K562 (cell line): ENCODE measurements around the gene SAMD10. TPM values are rescaled to one million over a fixed set of nuclear protein-coding genes. Genes with fewer than 3 reads are reported as not detected.
A peak's percentile ranks its signal among the peaks of the same experiment; 100 is the strongest.

Experiments used
- ATF1 ChIP-seq, 2 experiments: fragments of 450-650 bp in 1 of 2; IDR thresholded peaks; 2 replicates each; pipeline ENCODE4 v1.6.1; 2016; ENCODE audit warnings: missing compliant biosample characterization in 1 of 2, missing genetic modification characterization in 1 of 2
- CBX1 ChIP-seq: sonication (generic); IDR thresholded peaks from 2 replicates; pipeline ENCODE4 v1.6.1; 2016; ENCODE audit warnings: antibody characterized with exemption, low read depth, mild to moderate bottlenecking
- CTCFL ChIP-seq: IDR thresholded peaks from 2 replicates; pipeline ENCODE4 v1.6.1; 2011; ENCODE audit warnings: borderline replicate concordance, low read depth, mild to moderate bottlenecking, moderate library complexity, low read length; ENCODE audit not compliant: insufficient read depth, poor library complexity, severe bottlenecking
- EZH2 ChIP-seq: IDR thresholded peaks from 2 replicates; pipeline ENCODE4 v1.6.1; 2012; ENCODE audit warnings: low read depth, mild to moderate bottlenecking, inconsistent platforms, low read length, borderline replicate concordance
- IFI16 ChIP-seq: fragments of 250-450 bp; sonication (Bioruptor Pico); IDR thresholded peaks from 2 replicates; pipeline ENCODE4 v2.1.2; 2022; ENCODE audit warnings: mild to moderate bottlenecking, inconsistent platforms
- PATZ1 ChIP-seq: fragments of 250-450 bp; sonication (Bioruptor Pico); IDR thresholded peaks from 2 replicates; pipeline ENCODE4 v1.5.0; 2020; ENCODE audit warnings: mild to moderate bottlenecking, borderline replicate concordance
- RFX7 ChIP-seq: fragments of 250-450 bp; sonication (Bioruptor Pico); IDR thresholded peaks from 2 replicates; pipeline ENCODE4 v1.5.1; 2021; ENCODE audit warnings: mild to moderate bottlenecking
- XRCC3 ChIP-seq: fragments of 450-650 bp; IDR thresholded peaks from 2 replicates; pipeline ENCODE4 v1.6.1; 2017; ENCODE audit warnings: mild to moderate bottlenecking, moderate library complexity
- ZKSCAN3 ChIP-seq: fragments of 250-450 bp; sonication (Bioruptor Pico); IDR thresholded peaks from 2 replicates; pipeline ENCODE4 v1.4.0; 2020
- ZNF146 ChIP-seq: IDR thresholded peaks from one replicate; pipeline ENCODE4 v1.6.1; 2018; ENCODE audit warnings: missing compliant biosample characterization; ENCODE audit not compliant: unreplicated experiment
- ZNF512 ChIP-seq: IDR thresholded peaks from 2 replicates; pipeline ENCODE4 v1.6.1; 2016; ENCODE audit warnings: missing genetic modification characterization, missing compliant biosample characterization
- polyA plus RNA-seq, 8 experiments: library from polyadenylated mRNA; depleted of rRNA in 4 of 8; stranded (reverse) in 5 of 8; unstranded in 3 of 8; fragments of >200 nt; fragmentation: Nextera tagmentation in 2 of 8; fragmentation: Illumina TruSeq in 1 of 8; extraction: Ambion mirVana in 2 of 8; extraction: Trizol in 1 of 8; gene quantifications; 2 replicates each; pipeline versions ENCODE4 v1.2.1 to v1.2.3, GENCODE V29; 2011 to 2014; ENCODE audit warnings: inconsistent platforms in 1 of 8, missing spikeins in 1 of 8
- total RNA-seq, 7 experiments: library from RNA; depleted of rRNA in 6 of 7; stranded (reverse); fragments of >200 nt in 6 of 7; fragmentation: Illumina TruSeq in 2 of 7; extraction: Trizol in 2 of 7; gene quantifications; 2 replicates each; pipeline versions ENCODE4 v1.2.1 to v1.2.3, GENCODE V29; 2011 to 2021; ENCODE audit warnings: low replicate concordance in 1 of 7
- TF ChIP-seq, protein P1 (sequence below): sonication (generic); formaldehyde crosslinking; IDR thresholded peaks from 2 replicates; pipeline ENCODE4 v1.8.0; 2023; ENCODE audit warnings: missing genetic modification reagents, mild to moderate bottlenecking, borderline replicate concordance
- TF ChIP-seq, protein P2 (sequence below), 3 experiments: fragments of 200-800 bp in 1 of 3; sonication (Bioruptor generic) in 1 of 3; sonication (generic) in 1 of 3; formaldehyde crosslinking in 1 of 3; IDR thresholded peaks; 2 replicates each; pipeline versions ENCODE4 v1.6.1 to v1.8.0; 2016 to 2022; ENCODE audit warnings: mild to moderate bottlenecking in 2 of 3, missing compliant biosample characterization in 2 of 3, missing genetic modification characterization in 2 of 3, missing genetic modification reagents in 1 of 3

SAMD10 gene
- total and polyA plus RNA-seq, 9 of the 15 experiments (the other 6 are each of a cell fraction or from before 2014, with no cell fraction given), result 0.37 to 15.2 (median 4.8) TPM

DNA sequence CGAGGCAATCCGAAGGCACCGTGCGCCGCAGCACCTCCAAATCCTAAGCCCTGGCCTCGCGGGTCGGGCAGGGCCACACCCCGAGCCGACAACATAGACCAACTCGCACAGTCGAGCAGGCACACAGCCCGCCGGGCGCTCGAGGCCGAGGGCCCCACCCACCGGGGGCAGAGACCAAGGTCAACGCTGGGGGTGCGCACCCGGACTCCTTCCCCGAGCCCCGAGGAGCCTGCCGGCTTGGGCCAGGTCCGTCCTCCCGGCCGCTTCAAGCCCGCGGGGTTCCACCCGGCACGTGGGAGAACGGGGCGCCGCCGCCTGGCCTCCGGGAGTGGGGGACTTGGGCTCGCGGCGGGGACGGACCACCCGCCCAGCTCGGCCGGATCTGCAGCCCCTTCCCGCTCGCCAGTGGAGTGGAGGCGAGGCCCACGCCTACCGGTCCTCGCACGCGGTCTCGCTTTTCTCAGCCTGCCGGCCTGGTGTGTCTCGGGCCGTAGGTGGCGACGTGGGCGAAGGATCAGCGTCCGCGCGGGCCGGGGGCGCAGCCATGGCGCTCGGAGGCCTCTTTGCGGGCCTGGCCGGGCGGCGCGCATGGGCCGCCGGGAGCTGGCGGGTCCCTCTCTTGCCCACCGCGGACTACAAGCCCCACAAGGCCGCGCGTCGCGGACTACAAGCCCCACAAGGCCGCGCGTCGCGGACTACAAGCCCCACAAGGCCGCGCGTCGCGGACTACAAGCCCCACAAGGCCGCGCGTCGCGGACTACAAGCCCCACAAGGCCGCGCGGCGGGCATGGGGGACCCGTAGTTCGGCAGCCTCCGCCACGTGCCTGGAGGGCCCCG, 23.4 kb downstream of the SAMD10 start, which contains the start of gene UCKL1 (continued):
- TF ChIP-seq, protein P1, sequence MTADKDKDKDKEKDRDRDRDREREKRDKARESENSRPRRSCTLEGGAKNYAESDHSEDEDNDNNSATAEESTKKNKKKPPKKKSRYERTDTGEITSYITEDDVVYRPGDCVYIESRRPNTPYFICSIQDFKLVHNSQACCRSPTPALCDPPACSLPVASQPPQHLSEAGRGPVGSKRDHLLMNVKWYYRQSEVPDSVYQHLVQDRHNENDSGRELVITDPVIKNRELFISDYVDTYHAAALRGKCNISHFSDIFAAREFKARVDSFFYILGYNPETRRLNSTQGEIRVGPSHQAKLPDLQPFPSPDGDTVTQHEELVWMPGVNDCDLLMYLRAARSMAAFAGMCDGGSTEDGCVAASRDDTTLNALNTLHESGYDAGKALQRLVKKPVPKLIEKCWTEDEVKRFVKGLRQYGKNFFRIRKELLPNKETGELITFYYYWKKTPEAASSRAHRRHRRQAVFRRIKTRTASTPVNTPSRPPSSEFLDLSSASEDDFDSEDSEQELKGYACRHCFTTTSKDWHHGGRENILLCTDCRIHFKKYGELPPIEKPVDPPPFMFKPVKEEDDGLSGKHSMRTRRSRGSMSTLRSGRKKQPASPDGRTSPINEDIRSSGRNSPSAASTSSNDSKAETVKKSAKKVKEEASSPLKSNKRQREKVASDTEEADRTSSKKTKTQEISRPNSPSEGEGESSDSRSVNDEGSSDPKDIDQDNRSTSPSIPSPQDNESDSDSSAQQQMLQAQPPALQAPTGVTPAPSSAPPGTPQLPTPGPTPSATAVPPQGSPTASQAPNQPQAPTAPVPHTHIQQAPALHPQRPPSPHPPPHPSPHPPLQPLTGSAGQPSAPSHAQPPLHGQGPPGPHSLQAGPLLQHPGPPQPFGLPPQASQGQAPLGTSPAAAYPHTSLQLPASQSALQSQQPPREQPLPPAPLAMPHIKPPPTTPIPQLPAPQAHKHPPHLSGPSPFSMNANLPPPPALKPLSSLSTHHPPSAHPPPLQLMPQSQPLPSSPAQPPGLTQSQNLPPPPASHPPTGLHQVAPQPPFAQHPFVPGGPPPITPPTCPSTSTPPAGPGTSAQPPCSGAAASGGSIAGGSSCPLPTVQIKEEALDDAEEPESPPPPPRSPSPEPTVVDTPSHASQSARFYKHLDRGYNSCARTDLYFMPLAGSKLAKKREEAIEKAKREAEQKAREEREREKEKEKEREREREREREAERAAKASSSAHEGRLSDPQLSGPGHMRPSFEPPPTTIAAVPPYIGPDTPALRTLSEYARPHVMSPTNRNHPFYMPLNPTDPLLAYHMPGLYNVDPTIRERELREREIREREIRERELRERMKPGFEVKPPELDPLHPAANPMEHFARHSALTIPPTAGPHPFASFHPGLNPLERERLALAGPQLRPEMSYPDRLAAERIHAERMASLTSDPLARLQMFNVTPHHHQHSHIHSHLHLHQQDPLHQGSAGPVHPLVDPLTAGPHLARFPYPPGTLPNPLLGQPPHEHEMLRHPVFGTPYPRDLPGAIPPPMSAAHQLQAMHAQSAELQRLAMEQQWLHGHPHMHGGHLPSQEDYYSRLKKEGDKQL (CRISPR knock-in tag), result no peak
- TF ChIP-seq ZKSCAN3 (CRISPR knock-in tag), result no peak
- no peak for TF ChIP-seq XRCC3
- no peak; the same call in 1 of the 2 replicates for TF ChIP-seq CBX1
- no peak for TF ChIP-seq ZNF146 (CRISPR knock-in tag)
- TF ChIP-seq, protein P2, sequence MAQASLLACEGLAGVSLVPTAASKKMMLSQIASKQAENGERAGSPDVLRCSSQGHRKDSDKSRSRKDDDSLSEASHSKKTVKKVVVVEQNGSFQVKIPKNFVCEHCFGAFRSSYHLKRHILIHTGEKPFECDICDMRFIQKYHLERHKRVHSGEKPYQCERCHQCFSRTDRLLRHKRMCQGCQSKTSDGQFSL (CRISPR knock-in tag; IDR thresholded peaks at IDR 0.05), result peak; percentile 74
- TF ChIP-seq, protein P2 (tag; IDR thresholded peaks at IDR 0.05), result peak in 1 of 2 experiments; percentile 77; a peak in 2 of 4 replicates
- no peak for TF ChIP-seq PATZ1
- no peak for TF ChIP-seq RFX7 (CRISPR knock-in tag)
- TF ChIP-seq CTCFL, result no peak
- no peak for TF ChIP-seq IFI16
- TF ChIP-seq EZH2, result no peak
- no peak for TF ChIP-seq ATF1 (CRISPR knock-in tag; IDR thresholded peaks at IDR 0.05)
- peak; percentile 68 for TF ChIP-seq ATF1 (tag; IDR thresholded peaks at IDR 0.05)
- TF ChIP-seq ZNF512 (tag), result no peak
